Right cardiac atrium (tissue), 5 donors: Measurements from ENCODE around the gene ANG. TPM values are rescaled to one million over a fixed set of nuclear protein-coding genes. Genes with fewer than 3 reads are reported as not detected.
"Not testable (repeated sequence)": the region's sequence is repeated elsewhere in the genome, so short reads cannot be mapped to it uniquely, and the experiment has no call there.

Experiments used
- ATAC-seq, 2 donors: fragments of 200-7000 bp; cut with Tn5 transposase; one replicate each; pipeline versions ENCODE4 v1.8.0 to v1.9.1; 2020; ENCODE audit warnings: moderate library complexity in 2 of 2, mild to moderate bottlenecking in 1 of 2
- DNase-seq, 3 donors: peaks; one replicate each; pipeline ENCODE4 v3.0.0-alpha.2; 2020
- H3K27ac ChIP-seq: one replicate; pipeline ENCODE4 v1.5.1; 2013; ENCODE audit warnings: mild to moderate bottlenecking, low read length, control low read depth, moderate library complexity
- H3K27me3 ChIP-seq: one replicate; pipeline ENCODE4 v1.6.1; 2013; ENCODE audit not compliant: control insufficient read depth, insufficient read depth
- H3K4me1 ChIP-seq: one replicate; pipeline ENCODE4 v1.6.1; 2013; ENCODE audit warnings: low read length; ENCODE audit not compliant: control insufficient read depth, insufficient read depth
- H3K4me3 ChIP-seq: one replicate; pipeline ENCODE4 v1.5.1; 2013; ENCODE audit warnings: low read length, control low read depth
- H3K9me3 ChIP-seq: one replicate; pipeline ENCODE4 v1.6.1; 2013; ENCODE audit warnings: low read length; ENCODE audit not compliant: control insufficient read depth
- WGBS: extraction: QIAGEN DNeasy Blood & Tissue Kit; methylation state at CpG from one replicate; pipeline ENCODE4 v1.1.7; 2013; 5-methylcytosine and 5-hydroxymethylcytosine counted together
- intact Hi-C, 4 donors: fragments of 100-400 bp; cut with DNase I; formaldehyde crosslinking; loops; one replicate each; pipeline versions ENCODE4 v1.11.0 to v1.14.0; 2022 to 2023
- long read RNA-seq, 4 donors: library from polyadenylated mRNA; unstranded; transcript quantifications; one replicate each; pipeline ENCODE4 v2.0.0, GENCODE V29; 2020 to 2021
- polyA plus RNA-seq: library from polyadenylated mRNA; stranded (reverse); fragments of 200-250 nt; gene quantifications from one replicate; pipeline ENCODE4 v1.2.3, GENCODE V29; 2013
- total RNA-seq, 4 donors: library from RNA; stranded (reverse); fragmentation: NEBNext Ultra II Directional; extraction: Animal tissue kit (Norgen Biotek cat#: 25700); gene quantifications; one replicate each; pipeline ENCODE4 v1.2.1, GENCODE V29; 2021
- donor health status: healthy with polysubstance abuse.
- donor health status: DM: no; HTN: yes; CAD: no.
- donor health status: DM: no; HTN: no; CAD: no.
- donor health status: DM: no; HTN: yes; CAD: no; lungs with severe emphysema.
- donor health status: DM: yes; HTN: yes; CAD: no.

Gene ANG
- total RNA-seq (1 to 10 TPM; 6.1 to 7.9 (median 7.1) TPM), polyA plus RNA-seq (11.0 TPM)
- long read RNA-seq, donor 1, partial matches to known transcripts: 0 of 2 reads
- long read RNA-seq, donor 1, other reads (novel, unspliced or antisense): 0 of 2 reads
- long read RNA-seq, donor 2, transcript ANG-201 (2 exons, 1,222 nt): major isoform, 8 of 8 reads
- long read RNA-seq, donor 2, partial matches to known transcripts: 0 of 8 reads
- long read RNA-seq, donor 2, other reads (novel, unspliced or antisense): 0 of 8 reads
- long read RNA-seq, donor 3, partial matches to known transcripts: 0 of 1 reads
- long read RNA-seq, donor 3, other reads (novel, unspliced or antisense): 0 of 1 reads
- long read RNA-seq, donor 4, partial matches to known transcripts: 0 of 2 reads
- long read RNA-seq, donor 4, other reads (novel, unspliced or antisense): 0 of 2 reads

DNA sequence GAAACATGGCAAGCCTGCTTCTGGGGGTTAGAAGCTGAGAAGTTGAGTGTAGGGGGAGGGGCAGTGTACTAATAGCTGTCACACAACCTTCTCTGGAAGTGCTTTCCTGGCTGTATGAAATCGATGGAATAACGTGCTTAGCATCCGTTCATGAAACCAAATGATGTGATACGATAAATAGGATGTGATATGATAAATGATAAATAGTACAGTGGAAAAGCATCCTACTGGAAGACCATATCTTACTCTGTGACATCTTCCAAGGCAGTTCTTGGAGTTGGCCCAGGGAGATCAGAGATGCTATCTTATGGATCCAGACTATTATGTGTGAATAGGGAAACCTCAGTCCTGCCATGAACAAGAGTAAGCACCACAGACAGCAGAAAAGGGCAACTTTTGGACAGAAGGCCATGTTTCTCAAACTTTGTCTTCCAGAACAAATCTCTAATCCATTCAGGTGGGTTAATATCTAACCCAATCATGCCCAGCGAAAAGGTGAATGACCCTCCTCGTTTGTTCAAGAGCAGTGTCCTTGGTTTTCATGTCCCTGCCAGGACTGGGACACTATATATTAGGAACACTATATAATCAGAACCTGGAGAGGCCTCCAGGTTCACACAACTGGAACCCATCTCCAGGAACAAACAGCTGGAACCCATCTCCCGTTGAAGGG, at the start of gene ANG:
Gene ANG, plus strand, starts transcription at position 598 of the 673 bp plus-strand sequence. CDS start 4,801 bp downstream, outside the sequence.
- intact Hi-C loops: no loop called here
- no peak within 1 kb of the TSS for H3K4me3 ChIP-seq
- H3K27ac ChIP-seq: no peak within 1 kb of the TSS
- H3K4me1 ChIP-seq: no peaks in the 10 kb centered on the region
- 73% methylated on average over 7 of the region's 7 CpGs for WGBS
- H3K27me3 ChIP-seq: no peaks in the 10 kb centered on the region
- no peak for ATAC-seq
- no peaks in the 10 kb centered on the region for H3K9me3 ChIP-seq
- no peak for DNase-seq

DNA sequence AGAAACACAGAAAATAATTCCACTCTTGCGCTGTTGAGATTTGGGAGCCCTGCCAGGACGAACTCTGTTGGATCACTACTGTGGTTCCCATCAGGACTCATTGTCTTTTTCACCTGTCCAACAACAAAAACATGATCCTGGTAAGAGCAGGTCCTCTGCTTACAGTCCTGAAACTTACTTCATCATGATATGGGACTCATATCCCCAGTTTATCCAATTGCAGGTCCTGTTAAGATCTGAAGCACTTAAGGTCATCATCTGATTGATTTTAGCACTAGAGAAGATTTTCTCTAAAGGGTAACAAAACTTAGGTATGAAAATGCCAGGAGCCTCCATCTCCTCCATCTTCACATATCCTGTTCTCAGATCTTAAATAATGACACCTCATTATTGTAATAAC, 47.0 kb upstream of the ANG start, which contains the start of gene OR6S1:
Gene OR6S1, minus strand, starts transcription at position 101 of the 400 bp plus-strand sequence. Its CDS starts 0 bp downstream, at position 101.
- WGBS: 83% methylated on average over 2 of the region's 2 CpGs
- DNase-seq (no peak), ATAC-seq (no peak)
- intact Hi-C loops: no loop called here
- H3K4me1 ChIP-seq: no peaks in the 10 kb centered on the region
- H3K27me3 ChIP-seq: no peaks in the 10 kb centered on the region
- H3K27ac ChIP-seq: no peak within 1 kb of the TSS
- H3K4me3 ChIP-seq: no peak within 1 kb of the TSS
- H3K9me3 ChIP-seq: no peaks in the 10 kb centered on the region

DNA sequence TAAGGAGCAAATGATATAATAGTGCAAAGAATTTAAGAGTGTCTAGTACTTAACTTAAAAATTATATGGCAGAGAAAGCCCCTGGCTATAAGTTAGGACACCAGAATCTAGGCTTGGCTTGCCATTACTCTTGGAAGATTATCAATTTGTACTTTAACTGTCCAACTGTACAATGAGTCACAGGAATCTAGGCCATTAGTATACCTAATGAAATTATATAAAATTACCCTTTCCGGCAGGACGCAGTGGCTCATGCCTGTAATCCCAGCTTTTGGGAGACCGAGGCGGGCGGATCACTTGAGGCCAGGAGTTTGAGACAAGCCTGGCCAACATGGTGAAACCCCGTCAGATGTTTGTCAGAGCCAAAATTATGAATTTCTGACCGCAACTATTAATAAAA, 46.4 kb upstream of the ANG start:
- intact Hi-C loops: no loop called here
- no peaks in the 10 kb centered on the region for H3K9me3 ChIP-seq
- WGBS: 86% methylated on average over 7 of the region's 7 CpGs
- H3K4me3 ChIP-seq: no peak overlapping the region
- no peaks in the 10 kb centered on the region for H3K27me3 ChIP-seq
- no peak overlapping the region for H3K27ac ChIP-seq
- no peak for DNase-seq
- no peak for ATAC-seq
- H3K4me1 ChIP-seq: no peaks in the 10 kb centered on the region

DNA sequence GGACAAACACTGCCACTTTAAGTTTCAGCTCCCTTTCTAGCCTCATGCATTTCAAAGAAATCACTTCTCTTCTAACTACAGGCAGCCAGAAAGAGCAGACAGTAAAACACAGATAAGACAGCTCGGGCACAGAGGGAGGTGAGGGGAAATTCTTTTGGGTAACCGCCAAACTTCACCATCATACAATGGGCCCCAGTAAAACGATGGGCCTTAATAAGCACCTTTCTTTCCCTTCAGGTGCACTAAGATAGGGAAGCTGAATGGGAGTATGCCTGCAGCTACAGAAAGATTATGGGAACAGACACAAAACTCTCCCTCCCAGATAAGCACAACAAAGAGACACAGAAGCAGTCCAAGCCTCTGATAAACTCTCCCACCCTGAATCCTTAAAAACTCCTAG, 45.8 kb upstream of the ANG start:
- DNase-seq, H3K9me3 ChIP-seq, H3K27me3 ChIP-seq, H3K27ac ChIP-seq, H3K4me3 ChIP-seq, H3K4me1 ChIP-seq, ATAC-seq, intact Hi-C loops: not testable (repeated sequence)
- 5% methylated on average over 3 of the region's 3 CpGs for WGBS

DNA sequence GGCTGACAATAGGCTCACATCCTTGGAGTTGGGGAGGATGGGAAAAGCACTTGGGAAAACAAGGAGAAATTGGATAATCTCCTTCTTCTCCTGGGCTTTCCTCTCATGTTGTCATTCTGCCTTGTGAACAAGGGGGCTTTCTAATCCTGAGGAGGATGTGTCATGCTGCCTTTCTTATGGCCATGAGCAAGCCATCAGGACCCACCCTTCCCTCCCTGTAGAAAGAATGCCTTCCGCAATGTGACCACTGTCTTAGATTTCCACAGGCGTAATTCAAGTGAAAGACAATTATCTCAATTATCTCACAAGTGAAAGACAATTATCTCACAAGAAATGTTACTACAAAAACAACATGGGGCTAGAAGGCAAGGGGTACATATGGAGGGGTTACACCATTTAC, 44.0 kb upstream of the ANG start:
- intact Hi-C loops: no loop called here
- Histone ChIP-seq H3K27ac (no peak overlapping the region), H3K4me3 (no peak overlapping the region), H3K9me3 (no peaks in the 10 kb centered on the region), H3K27me3 (no peaks in the 10 kb centered on the region), H3K4me1 (no peaks in the 10 kb centered on the region)
- DNase-seq (no peak), ATAC-seq (no peak)
- WGBS: 85% methylated on average over 2 of the region's 2 CpGs

DNA sequence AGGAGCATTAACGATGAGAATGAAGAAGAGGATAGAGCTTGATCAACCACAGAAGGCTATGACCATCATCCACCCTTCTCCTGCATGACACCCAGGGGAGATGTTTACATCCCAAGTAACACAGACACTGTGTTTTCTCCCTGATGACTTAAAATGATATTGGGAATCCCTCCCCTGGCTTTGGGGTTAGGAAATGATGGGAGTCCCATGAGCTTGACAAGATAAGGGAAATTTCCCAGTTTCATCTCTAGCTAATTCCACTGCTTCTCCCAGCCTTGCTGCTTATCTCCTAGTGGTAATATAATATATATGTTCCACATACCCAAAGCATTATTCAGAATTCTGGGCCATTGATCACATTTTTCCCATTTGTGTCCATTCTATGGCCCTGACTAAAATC, 43.1 kb upstream of the ANG start:
- no peaks in the 10 kb centered on the region for H3K27me3 ChIP-seq
- no peak overlapping the region for H3K4me3 ChIP-seq
- no peaks in the 10 kb centered on the region for H3K9me3 ChIP-seq
- 91% methylated on average over 1 of the region's 1 CpG for WGBS
- no peak overlapping the region for H3K27ac ChIP-seq
- H3K4me1 ChIP-seq: no peaks in the 10 kb centered on the region
- intact Hi-C loops: no loop called here
- no peak for ATAC-seq
- DNase-seq: no peak

DNA sequence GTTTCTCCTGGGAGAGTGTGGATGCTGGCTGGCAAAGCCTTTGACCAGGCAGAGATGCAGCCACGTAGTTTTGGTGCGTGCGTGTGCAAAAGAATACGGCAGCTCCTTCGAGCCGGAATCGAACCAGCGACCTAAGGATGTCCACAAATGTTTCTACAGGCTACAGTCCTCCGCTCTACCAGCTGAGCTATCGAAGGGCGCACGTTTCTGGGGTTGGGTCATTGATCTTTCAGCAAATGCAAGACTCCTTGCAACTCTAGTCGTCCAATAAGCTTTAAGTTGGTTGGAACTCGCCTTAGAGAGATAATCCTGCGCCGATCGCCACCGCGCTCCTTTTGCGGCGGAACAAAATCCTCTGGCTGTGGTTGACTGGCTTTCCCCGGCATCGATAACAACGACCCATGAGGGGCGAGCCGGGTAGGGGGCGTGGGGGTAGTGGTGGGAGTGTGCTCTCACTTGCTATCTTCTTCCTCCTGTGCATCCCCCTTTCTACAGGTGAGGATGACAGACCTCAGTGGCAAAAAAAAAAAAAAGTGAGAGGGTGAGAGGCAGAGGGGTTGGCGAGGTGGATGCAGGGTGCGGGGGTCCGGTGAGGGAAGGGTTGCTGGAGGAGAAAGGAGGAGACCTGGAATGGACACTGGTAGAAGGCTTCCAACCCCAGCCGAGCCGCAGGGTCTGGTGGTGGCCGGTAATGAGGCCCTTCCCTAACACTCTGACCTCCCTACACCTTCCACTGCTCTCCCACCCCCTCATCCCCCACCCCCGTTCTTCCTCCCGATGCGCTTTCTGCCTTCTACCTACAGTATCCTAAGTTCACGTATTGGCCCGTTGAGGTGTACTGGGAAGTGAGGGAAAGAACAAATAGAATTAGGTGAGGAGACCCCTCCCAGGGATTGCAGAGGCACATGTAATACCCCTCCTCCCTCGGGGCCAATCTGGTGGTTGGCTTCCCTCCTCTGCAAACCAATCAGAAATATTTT, 35.3 kb upstream of the ANG start:
- no peak overlapping the region for H3K4me3 ChIP-seq
- peaks cover 2% of the 10 kb centered on the region for H3K27me3 ChIP-seq
- 3% methylated on average over 39 of the region's 39 CpGs for WGBS
- H3K27ac ChIP-seq: no peak overlapping the region
- DNase-seq (no peak), ATAC-seq (no peak)
- H3K4me1 ChIP-seq: no peaks in the 10 kb centered on the region
- no peaks in the 10 kb centered on the region for H3K9me3 ChIP-seq
- intact Hi-C loops: no loop called here

DNA sequence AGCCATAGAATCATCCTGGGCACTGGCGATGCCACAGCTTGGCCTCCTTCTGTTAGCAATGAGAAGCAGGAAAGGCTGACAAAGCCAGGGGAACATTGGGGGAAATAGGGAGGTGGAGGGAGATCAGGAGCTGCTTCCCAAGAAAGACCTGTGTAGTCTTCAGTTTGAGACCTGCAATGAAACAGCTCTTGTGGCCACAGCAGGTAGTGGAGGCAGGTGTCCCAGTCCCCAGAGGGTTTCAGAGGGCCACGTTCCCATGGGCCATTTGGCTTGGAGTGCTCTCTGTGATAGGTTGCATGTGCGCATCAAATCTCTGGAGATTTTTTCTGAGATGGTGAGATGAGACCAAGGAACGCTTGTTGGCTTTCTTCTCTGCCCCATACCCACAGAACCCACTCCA, 32.7 kb upstream of the ANG start:
- H3K4me3 ChIP-seq: no peak overlapping the region
- WGBS: 75% methylated on average over 4 of the region's 4 CpGs
- ATAC-seq (no peak), DNase-seq (no peak)
- H3K9me3 ChIP-seq: no peaks in the 10 kb centered on the region
- no peaks in the 10 kb centered on the region for H3K4me1 ChIP-seq
- peaks cover 2% of the 10 kb centered on the region for H3K27me3 ChIP-seq
- intact Hi-C loops: no loop called here
- H3K27ac ChIP-seq: no peak overlapping the region

DNA sequence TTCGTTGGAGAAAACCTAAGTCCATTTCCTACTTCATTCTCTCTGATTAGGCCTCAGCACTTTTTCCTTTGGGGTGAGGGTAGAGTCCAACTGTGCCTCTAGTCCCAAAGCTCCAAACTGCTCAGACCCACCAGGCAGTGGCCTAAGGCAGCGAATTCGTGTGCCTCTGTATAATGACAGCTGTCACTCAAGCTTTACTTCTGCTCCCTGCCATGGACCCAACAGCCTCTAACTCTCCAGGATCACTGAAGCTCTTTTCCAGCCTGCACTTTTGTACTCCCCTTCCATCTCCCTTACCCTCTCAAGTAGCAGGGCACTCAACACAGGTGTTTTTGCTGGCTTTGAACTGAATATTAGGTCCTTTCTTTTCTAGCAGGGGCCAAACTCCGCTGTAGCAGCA, 32.3 kb upstream of the ANG start:
- Histone ChIP-seq H3K27ac (no peak overlapping the region), H3K4me1 (no peaks in the 10 kb centered on the region), H3K4me3 (no peak overlapping the region), H3K27me3 (peaks cover 2% of the 10 kb centered on the region), H3K9me3 (no peaks in the 10 kb centered on the region)
- no peak for ATAC-seq
- intact Hi-C loops: no loop called here
- WGBS: 71% methylated on average over 4 of the region's 4 CpGs
- DNase-seq: no peak

DNA sequence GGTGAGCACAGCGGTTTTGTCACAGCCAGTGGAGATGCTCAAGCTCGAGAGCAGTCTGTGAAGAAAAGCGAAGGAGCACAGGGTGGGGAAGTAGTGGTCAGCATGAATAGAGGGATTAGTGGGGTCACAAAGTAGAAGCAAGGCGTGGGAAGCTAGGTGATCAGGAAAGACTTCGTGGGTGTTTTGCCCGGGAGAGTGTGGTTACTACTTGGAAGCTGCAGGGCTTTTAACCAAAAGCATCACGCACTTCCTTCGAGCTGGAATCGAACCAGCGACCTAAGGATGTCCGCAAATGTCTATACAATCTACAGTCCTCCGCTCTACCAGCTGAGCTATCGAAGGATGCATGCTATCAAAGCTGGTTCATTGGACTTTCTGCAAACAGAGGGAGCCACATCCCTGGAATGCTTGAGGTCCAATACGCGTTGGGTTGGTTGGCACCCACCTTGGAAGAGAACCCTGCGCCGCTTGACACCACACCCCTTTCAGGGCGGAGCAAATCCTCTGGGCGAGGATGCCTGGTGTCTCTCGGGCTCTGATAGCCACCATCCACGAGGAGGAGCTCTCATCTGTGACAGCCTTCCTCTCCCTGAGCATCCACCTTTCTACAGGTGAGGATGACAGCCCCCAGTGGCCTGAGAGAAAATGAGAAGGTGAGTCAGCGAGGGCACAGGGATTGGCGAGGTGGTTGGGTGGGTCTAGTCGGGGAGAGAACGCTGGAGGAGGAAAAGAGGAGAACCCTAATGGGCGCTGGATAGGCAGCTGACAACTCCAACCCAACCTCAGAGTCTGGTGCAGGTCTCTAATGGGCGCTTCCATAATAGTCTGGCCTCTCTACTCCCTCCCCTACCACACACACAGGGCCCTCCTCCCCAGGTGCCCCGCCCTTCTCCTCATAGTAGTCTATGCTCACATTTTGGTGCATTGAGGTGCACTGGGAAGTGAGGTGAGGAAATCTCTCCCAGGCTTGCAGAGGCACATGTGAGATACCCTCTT, 31.1 kb upstream of the ANG start:
- intact Hi-C loops: no loop called here
- no peaks in the 10 kb centered on the region for H3K9me3 ChIP-seq

More for the DNA sequence above, 31.1 kb upstream of the ANG start:
- peaks cover 2% of the 10 kb centered on the region for H3K27me3 ChIP-seq
- H3K4me1 ChIP-seq: no peaks in the 10 kb centered on the region
- DNase-seq: no peak
- no peak overlapping the region for H3K27ac ChIP-seq
- 22% methylated on average over 28 of the region's 28 CpGs for WGBS
- no peak overlapping the region for H3K4me3 ChIP-seq
- ATAC-seq: no peak
